HepG2 (cell line): ENCODE results near the gene RAB36. TPM values are rescaled to one million over a fixed set of nuclear protein-coding genes. Genes with fewer than 3 reads are reported as not detected.

Experiments used
- ATAC-seq: fragments of 200-7000 bp; cut with Tn5 transposase; 3 replicates; pipeline ENCODE4 v1.9.1; 2020; ENCODE audit warnings: mild to moderate bottlenecking, moderate library complexity
- BruUV-seq: library from RNA; stranded (reverse); fragments of 400-500 nt; replicated peaks from 2 replicates; lab custom pipeline; 2021; lab: Mats Ljungman, UMichigan
- CTCF ChIA-PET: fragments of 300-600 bp; formaldehyde crosslinking; extraction: SDS; loops from one replicate; lab custom pipeline; 2021; ENCODE audit warnings: low total read pairs, inconsistent platforms, low intra/inter-chr PET ratio; lab: Yijun Ruan, JAX
- POLR2A ChIA-PET: fragments of 350-600 bp; sonication (Branson Sonifier 250); formaldehyde crosslinking; loops from one replicate; lab custom pipeline; 2020; ENCODE audit warnings: antibody characterized with exemption, inconsistent platforms; lab: Yijun Ruan, JAX
- DNase-seq: peaks from one replicate; pipeline ENCODE4 v3.0.0-alpha.2; 2015; ENCODE audit warnings: low spot score
- FAIRE-seq: peaks from 3 replicates; lab custom pipeline; 2011; peaks lifted over from hg19 to GRCh38; lab: Jason Lieb, UNC
- H2AFZ ChIP-seq: one replicate; pipeline ENCODE4 v1.6.1; 2011; ENCODE audit warnings: low read length, inconsistent platforms
- H3K27ac ChIP-seq: fragments of 300-600 bp; 3 replicates; pipeline ENCODE4 v1.8.0; 2011; ENCODE audit warnings: mixed run types, mild to moderate bottlenecking, mixed read lengths, low read length, inconsistent platforms; ENCODE audit not compliant: insufficient read depth; ENCODE audit errors: extremely low read length
- H3K27me3 ChIP-seq, 2 experiments: fragments of 200-600 bp in 1 of 2; 2 replicates in 1 of 2; 3 replicates in 1 of 2; pipeline versions ENCODE4 v1.6.0 to v1.8.0; 2011; ENCODE audit warnings: low read length in 2 of 2, mild to moderate bottlenecking in 2 of 2, moderate library complexity in 2 of 2, inconsistent platforms in 1 of 2; ENCODE audit not compliant: insufficient read depth in 2 of 2, control insufficient read depth in 1 of 2
- H3K36me3 ChIP-seq, 2 experiments: fragments of 200-600 bp in 1 of 2; replicated peaks in 1 of 2; 2 replicates in 1 of 2; 3 replicates in 1 of 2; pipeline versions ENCODE4 v1.5.1 to v1.8.0; 2011; ENCODE audit warnings: low read length in 2 of 2, inconsistent platforms in 1 of 2; ENCODE audit not compliant: insufficient read depth in 2 of 2, control insufficient read depth in 1 of 2
- H3K4me1 ChIP-seq: 2 replicates; pipeline ENCODE4 v1.5.1; 2012; ENCODE audit warnings: low read length, inconsistent platforms; ENCODE audit not compliant: insufficient read depth
- H3K4me2 ChIP-seq: 2 replicates; pipeline ENCODE4 v1.6.0; 2011; ENCODE audit warnings: low read depth, low read length, inconsistent platforms
- H3K4me3 ChIP-seq, 3 experiments: fragments of 200-600 bp in 1 of 3; sonication (generic), shearing (Covaris generic) in 1 of 3; replicated peaks in 1 of 3; 2 replicates each; pipeline ENCODE4 v1.5.1; 2011 to 2016; ENCODE audit warnings: low read length in 3 of 3, inconsistent platforms in 2 of 3, low read depth in 2 of 3, mild to moderate bottlenecking in 2 of 3, control low read depth in 1 of 3, mixed read lengths in 1 of 3; ENCODE audit not compliant: insufficient read depth in 1 of 3
- H3K79me2 ChIP-seq: one replicate; pipeline ENCODE4 v1.6.1; 2011; ENCODE audit warnings: low read length, inconsistent platforms; ENCODE audit not compliant: insufficient read depth
- H3K9ac ChIP-seq: 2 replicates; pipeline ENCODE4 v1.6.0; 2011; ENCODE audit warnings: mild to moderate bottlenecking, low read depth, low read length, inconsistent platforms; ENCODE audit not compliant: insufficient read depth
- H3K9me3 ChIP-seq: 2 replicates; pipeline ENCODE4 v1.5.1; 2012; ENCODE audit warnings: mild to moderate bottlenecking, low read length
- H4K20me1 ChIP-seq: 2 replicates; pipeline ENCODE4 v1.6.0; 2011; ENCODE audit warnings: inconsistent platforms, mild to moderate bottlenecking, low read length, moderate library complexity; ENCODE audit not compliant: insufficient read depth
- ADNP ChIP-seq: sonication (generic); formaldehyde crosslinking; IDR thresholded peaks from 2 replicates; pipeline ENCODE4 v1.4.0; 2020; ENCODE audit warnings: missing genetic modification reagents
- CCDC6 ChIP-seq: sonication (generic); formaldehyde crosslinking; IDR thresholded peaks from 2 replicates; pipeline ENCODE4 v1.8.1; 2022; ENCODE audit warnings: mild to moderate bottlenecking, missing genetic modification reagents, moderate library complexity
- HMGA1 ChIP-seq: sonication (generic); formaldehyde crosslinking; conservative IDR thresholded peaks from 2 replicates; pipeline ENCODE4 v1.4.0; 2020; ENCODE audit warnings: missing genetic modification reagents
- SKI ChIP-seq: fragments of 450-650 bp; IDR thresholded peaks from one replicate; pipeline ENCODE4 v1.6.1; 2018; ENCODE audit warnings: mild to moderate bottlenecking; ENCODE audit not compliant: partially characterized antibody
- TBL1XR1 ChIP-seq: fragments of 150-350 bp; IDR thresholded peaks from 2 replicates; pipeline ENCODE4 v1.6.1; 2014; ENCODE audit warnings: borderline replicate concordance, low read length; ENCODE audit not compliant: partially characterized antibody
- TBX2 ChIP-seq: sonication (generic); formaldehyde crosslinking; IDR thresholded peaks from 2 replicates; pipeline ENCODE4 v1.5.0; 2020; ENCODE audit warnings: missing genetic modification reagents, mild to moderate bottlenecking, borderline replicate concordance
- ZNF232 ChIP-seq: sonication (generic); formaldehyde crosslinking; IDR thresholded peaks from 2 replicates; pipeline ENCODE4 v1.4.0; 2020; ENCODE audit warnings: missing genetic modification reagents, borderline replicate concordance
- ZNF510 ChIP-seq: sonication (generic); formaldehyde crosslinking; IDR thresholded peaks from 2 replicates; pipeline ENCODE4 v1.4.0; 2020; ENCODE audit warnings: low read depth, mild to moderate bottlenecking, missing genetic modification reagents
- ZNF619 ChIP-seq: sonication (generic); formaldehyde crosslinking; IDR thresholded peaks from 2 replicates; pipeline ENCODE4 v1.4.0; 2020; ENCODE audit warnings: mild to moderate bottlenecking, missing genetic modification reagents
- WGBS: methylation state at CpG from one replicate; pipeline ENCODE4 v1.1.6; 2017; ENCODE audit warnings: low lambda C conversion rate; 5-methylcytosine and 5-hydroxymethylcytosine counted together
- in situ Hi-C: cut with HindIII; loops from 2 replicates; pipeline ENCODE4 v1.10.0; 2017; ENCODE audit warnings: low pct_unique_long_range_greater_than_20kb; ENCODE audit not compliant: extremely low pct_ligation_motif_present
- intact Hi-C: fragments of 100-400 bp; cut with micrococcal nuclease; formaldehyde crosslinking; loops from one replicate; pipeline ENCODE4 v1.10.0; 2022; ENCODE audit not compliant: unreplicated experiment
- polyA plus RNA-seq, 8 experiments: library from polyadenylated mRNA; depleted of rRNA in 3 of 8; stranded (reverse) in 7 of 8; unstranded in 1 of 8; fragments of >200 nt; fragmentation: Illumina TruSeq in 4 of 8; extraction: Trizol in 4 of 8; gene quantifications; 2 replicates each; pipeline versions ENCODE4 v1.2.1 to v1.2.3, GENCODE V29; 2011 to 2016; ENCODE audit warnings: low read depth in 4 of 8, missing spikeins in 1 of 8, mixed read lengths in 1 of 8; ENCODE audit not compliant: insufficient read depth in 1 of 8
- total RNA-seq, 5 experiments: library from RNA; depleted of rRNA; stranded (reverse); fragments of >200 nt; fragmentation: Illumina TruSeq; extraction: Trizol; gene quantifications; 2 replicates each; pipeline ENCODE4 v1.2.3, GENCODE V29; 2016; ENCODE audit warnings: low read depth in 1 of 5
- TF ChIP-seq, protein P1 (sequence below): sonication (generic); formaldehyde crosslinking; IDR thresholded peaks from 2 replicates; pipeline ENCODE4; 2020; ENCODE audit warnings: missing genetic modification reagents, mild to moderate bottlenecking, borderline replicate concordance
- TF ChIP-seq, protein P2 (sequence below): sonication (generic); formaldehyde crosslinking; IDR thresholded peaks from 2 replicates; pipeline ENCODE4 v1.4.0; 2020; ENCODE audit warnings: mild to moderate bottlenecking, missing genetic modification reagents
- TF ChIP-seq, protein P3 (sequence below): sonication (generic); formaldehyde crosslinking; IDR thresholded peaks from 2 replicates; pipeline ENCODE4 v1.4.0; 2020; ENCODE audit warnings: missing genetic modification reagents, borderline replicate concordance
- TF ChIP-seq, protein P4 (sequence below): sonication (generic); formaldehyde crosslinking; IDR thresholded peaks from 2 replicates; pipeline ENCODE4 v1.5.1; 2020; ENCODE audit warnings: mild to moderate bottlenecking, missing genetic modification reagents, borderline replicate concordance

Gene RAB36
- total and polyA plus RNA-seq, 2 of the 13 experiments (the other 11 are each of a cell fraction or from before 2014, with no cell fraction given): 0.24 to 0.86 TPM

DNA sequence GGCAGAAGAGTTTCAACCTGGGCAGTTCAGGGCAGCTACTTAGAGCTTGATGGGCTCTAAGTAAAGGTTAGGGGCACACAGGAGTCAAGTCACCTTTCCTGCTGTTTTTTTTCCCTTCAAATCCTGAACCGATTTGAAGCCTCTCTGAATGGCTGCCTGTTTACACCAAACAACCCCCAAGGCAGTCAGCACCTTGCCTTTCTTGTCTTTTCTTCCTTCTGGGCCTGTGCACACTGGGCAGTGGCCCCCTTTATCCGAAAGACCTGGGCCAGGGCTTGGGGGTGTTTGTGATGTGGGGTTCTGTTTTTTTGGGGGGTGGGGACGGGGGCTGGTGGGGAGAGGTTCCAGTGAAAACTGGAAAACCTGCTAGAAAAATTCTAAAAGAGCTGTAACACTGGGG is 7.8 kb upstream of the RAB36 start:
- H2AFZ ChIP-seq: no peak overlapping the region
- CTCF ChIA-PET: no interaction called here
- POLR2A ChIA-PET: no interaction called here

More for the DNA sequence above, 7.8 kb upstream of the RAB36 start:
- 47% methylated on average over 3 of the region's 3 CpGs for WGBS
- H3K27me3 ChIP-seq: no peaks in the 10 kb centered on the region; a peak in 1 of 5 replicates
- TF ChIP-seq ZNF510 (CRISPR knock-in tag) (no peak), HMGA1 (CRISPR knock-in tag) (no peak), TBL1XR1 (no peak), ZNF619 (CRISPR knock-in tag) (no peak), CCDC6 (no peak), ZNF232 (CRISPR knock-in tag) (no peak), TBX2 (no peak), SKI (no peak), ADNP (CRISPR knock-in tag) (no peak)
- TF ChIP-seq, protein P1, sequence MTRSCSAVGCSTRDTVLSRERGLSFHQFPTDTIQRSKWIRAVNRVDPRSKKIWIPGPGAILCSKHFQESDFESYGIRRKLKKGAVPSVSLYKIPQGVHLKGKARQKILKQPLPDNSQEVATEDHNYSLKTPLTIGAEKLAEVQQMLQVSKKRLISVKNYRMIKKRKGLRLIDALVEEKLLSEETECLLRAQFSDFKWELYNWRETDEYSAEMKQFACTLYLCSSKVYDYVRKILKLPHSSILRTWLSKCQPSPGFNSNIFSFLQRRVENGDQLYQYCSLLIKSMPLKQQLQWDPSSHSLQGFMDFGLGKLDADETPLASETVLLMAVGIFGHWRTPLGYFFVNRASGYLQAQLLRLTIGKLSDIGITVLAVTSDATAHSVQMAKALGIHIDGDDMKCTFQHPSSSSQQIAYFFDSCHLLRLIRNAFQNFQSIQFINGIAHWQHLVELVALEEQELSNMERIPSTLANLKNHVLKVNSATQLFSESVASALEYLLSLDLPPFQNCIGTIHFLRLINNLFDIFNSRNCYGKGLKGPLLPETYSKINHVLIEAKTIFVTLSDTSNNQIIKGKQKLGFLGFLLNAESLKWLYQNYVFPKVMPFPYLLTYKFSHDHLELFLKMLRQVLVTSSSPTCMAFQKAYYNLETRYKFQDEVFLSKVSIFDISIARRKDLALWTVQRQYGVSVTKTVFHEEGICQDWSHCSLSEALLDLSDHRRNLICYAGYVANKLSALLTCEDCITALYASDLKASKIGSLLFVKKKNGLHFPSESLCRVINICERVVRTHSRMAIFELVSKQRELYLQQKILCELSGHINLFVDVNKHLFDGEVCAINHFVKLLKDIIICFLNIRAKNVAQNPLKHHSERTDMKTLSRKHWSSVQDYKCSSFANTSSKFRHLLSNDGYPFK (CRISPR knock-in tag): no peak
- TF ChIP-seq, protein P2, sequence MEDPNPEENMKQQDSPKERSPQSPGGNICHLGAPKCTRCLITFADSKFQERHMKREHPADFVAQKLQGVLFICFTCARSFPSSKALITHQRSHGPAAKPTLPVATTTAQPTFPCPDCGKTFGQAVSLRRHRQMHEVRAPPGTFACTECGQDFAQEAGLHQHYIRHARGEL (CRISPR knock-in tag): no peak
- TF ChIP-seq, protein P3, sequence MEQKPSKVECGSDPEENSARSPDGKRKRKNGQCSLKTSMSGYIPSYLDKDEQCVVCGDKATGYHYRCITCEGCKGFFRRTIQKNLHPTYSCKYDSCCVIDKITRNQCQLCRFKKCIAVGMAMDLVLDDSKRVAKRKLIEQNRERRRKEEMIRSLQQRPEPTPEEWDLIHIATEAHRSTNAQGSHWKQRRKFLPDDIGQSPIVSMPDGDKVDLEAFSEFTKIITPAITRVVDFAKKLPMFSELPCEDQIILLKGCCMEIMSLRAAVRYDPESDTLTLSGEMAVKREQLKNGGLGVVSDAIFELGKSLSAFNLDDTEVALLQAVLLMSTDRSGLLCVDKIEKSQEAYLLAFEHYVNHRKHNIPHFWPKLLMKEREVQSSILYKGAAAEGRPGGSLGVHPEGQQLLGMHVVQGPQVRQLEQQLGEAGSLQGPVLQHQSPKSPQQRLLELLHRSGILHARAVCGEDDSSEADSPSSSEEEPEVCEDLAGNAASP (CRISPR knock-in tag): no peak
- TF ChIP-seq, protein P4, sequence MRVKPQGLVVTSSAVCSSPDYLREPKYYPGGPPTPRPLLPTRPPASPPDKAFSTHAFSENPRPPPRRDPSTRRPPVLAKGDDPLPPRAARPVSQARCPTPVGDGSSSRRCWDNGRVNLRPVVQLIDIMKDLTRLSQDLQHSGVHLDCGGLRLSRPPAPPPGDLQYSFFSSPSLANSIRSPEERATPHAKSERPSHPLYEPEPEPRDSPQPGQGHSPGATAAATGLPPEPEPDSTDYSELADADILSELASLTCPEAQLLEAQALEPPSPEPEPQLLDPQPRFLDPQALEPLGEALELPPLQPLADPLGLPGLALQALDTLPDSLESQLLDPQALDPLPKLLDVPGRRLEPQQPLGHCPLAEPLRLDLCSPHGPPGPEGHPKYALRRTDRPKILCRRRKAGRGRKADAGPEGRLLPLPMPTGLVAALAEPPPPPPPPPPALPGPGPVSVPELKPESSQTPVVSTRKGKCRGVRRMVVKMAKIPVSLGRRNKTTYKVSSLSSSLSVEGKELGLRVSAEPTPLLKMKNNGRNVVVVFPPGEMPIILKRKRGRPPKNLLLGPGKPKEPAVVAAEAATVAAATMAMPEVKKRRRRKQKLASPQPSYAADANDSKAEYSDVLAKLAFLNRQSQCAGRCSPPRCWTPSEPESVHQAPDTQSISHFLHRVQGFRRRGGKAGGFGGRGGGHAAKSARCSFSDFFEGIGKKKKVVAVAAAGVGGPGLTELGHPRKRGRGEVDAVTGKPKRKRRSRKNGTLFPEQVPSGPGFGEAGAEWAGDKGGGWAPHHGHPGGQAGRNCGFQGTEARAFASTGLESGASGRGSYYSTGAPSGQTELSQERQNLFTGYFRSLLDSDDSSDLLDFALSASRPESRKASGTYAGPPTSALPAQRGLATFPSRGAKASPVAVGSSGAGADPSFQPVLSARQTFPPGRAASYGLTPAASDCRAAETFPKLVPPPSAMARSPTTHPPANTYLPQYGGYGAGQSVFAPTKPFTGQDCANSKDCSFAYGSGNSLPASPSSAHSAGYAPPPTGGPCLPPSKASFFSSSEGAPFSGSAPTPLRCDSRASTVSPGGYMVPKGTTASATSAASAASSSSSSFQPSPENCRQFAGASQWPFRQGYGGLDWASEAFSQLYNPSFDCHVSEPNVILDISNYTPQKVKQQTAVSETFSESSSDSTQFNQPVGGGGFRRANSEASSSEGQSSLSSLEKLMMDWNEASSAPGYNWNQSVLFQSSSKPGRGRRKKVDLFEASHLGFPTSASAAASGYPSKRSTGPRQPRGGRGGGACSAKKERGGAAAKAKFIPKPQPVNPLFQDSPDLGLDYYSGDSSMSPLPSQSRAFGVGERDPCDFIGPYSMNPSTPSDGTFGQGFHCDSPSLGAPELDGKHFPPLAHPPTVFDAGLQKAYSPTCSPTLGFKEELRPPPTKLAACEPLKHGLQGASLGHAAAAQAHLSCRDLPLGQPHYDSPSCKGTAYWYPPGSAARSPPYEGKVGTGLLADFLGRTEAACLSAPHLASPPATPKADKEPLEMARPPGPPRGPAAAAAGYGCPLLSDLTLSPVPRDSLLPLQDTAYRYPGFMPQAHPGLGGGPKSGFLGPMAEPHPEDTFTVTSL (CRISPR knock-in tag): no peak
- intact Hi-C loops: no loop called here
- no peak overlapping the region for H3K27ac ChIP-seq
- no peak overlapping the region for H3K4me3 ChIP-seq
- in situ Hi-C loops: no loop called here
- FAIRE-seq: no peak
- DNase-seq: no peak
- no peaks in the 10 kb centered on the region for H3K9me3 ChIP-seq
- BruUV-seq: no TSS peak
- peaks cover 23% of the 10 kb centered on the region for H3K4me1 ChIP-seq
- no peak overlapping the region for H3K4me2 ChIP-seq
- H3K79me2 ChIP-seq: no peaks in the 10 kb centered on the region
- H4K20me1 ChIP-seq: no peaks in the 10 kb centered on the region
- H3K36me3 ChIP-seq: no peaks in the 10 kb centered on the region
- H3K9ac ChIP-seq: no peak overlapping the region
- no peak for ATAC-seq
